GM19468 (cell line): ENCODE measurements around the gene GGCX.
A peak's percentile ranks its signal among the peaks of the same experiment; 100 is the strongest.
"Not testable (repeated sequence)": the region's sequence is repeated elsewhere in the genome, so short reads cannot be mapped to it uniquely, and the experiment has no call there.

Source experiments
- ATAC-seq: cut with Tn5 transposase; IDR thresholded peaks from one replicate; pipeline ENCODE4 v1.9.1; 2021; ENCODE audit warnings: mild to moderate bottlenecking, moderate library complexity, moderate number of reproducible peaks; ENCODE audit not compliant: unreplicated experiment; ENCODE audit errors: extremely low read depth

The GGCX gene

DNA sequence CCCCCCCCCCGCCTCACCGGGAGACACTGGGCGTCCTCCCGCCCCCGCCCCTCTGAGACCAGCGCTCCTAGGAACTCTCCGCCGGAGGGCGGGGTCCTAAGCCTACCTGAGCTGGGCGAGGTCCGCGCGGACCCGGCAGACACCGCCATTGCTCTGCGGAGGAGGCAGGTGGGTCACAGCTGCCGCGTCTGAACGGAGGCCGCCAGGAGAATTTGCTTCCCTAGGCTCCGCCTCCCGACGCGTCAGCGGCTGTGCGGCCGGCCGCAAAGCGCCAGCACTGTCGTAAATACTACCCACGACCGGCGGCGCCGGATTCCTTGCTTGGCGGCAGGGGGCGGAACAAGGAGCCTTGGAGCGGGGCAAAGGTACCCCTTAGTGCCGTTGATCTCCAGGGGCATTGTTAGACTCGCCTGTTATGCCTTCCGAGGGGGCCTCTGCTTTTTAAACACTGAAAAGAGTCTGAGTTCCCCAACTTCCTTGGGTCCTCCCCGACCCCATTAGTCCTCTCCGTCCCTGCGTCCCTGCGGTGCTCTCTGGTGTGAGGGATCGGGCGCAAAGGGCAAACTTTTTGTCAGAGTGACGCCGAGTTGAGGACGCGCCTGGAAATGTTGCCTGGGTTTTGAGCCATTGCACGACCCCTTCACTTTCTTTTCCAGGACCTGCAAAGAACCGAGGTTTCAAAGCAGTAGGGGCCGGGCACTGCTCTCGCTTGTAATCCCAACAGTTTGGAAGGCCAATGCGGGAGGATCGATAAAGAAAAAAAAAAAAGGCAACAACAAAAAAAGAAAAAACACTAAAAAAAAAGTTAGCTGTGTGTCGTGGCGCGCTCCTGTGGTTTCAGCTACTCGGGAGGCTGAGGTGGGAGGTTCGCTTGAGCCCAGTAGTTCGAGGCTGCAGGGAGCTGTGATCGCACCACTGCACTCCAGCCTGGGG, at the start of gene GGCX:
TSS of gene GGCX (minus strand) at position 214 of the 933 bp plus-strand sequence. CDS start at position 149, 65 bp downstream.
- ATAC-seq: peak; percentile 56

DNA sequence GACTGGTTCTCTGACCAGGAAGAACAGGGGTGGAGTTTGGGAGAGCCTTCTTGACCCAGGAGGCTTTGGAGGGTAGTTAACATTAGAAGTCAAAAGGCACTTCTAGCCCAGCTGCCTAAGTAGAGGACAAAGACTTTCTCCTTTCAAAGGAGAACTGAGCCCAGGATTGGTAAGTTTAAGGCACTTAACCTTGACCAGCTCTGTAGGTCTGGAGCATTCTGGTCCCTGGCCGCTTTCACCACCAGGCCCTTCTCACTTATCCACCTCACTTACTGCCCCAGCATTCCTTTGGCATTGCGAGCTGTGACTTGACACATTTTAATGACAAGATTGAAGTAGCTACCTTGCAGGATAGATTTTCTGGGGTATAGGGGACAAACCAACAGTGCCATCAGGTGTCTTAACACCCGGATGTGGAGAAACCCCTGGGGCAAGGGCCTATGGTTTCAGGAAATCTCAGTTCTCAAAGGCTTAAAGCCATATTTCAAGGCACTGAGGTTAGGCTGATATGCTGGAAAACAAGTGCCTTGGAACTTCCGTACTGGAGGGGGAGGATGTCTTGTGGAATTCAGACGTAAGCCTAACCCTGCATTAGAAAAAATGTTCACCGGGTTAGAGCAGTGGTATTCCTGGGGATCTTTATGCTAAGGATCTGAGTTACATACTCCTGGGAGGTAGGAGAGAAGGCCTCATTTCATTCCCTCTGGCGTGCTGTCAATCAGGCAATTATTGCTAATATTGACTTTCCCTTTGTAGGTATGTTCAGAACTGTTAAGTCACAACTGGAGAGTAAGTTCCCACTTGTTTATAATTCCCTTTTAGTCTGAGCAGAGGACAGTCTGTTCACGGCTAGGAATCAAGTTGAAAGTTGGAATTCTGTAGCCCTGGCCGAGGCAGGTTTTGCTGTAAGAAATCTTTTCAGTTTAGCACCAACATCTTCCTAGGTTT, 46.2 kb upstream of the GGCX start:
- no peak for ATAC-seq

DNA sequence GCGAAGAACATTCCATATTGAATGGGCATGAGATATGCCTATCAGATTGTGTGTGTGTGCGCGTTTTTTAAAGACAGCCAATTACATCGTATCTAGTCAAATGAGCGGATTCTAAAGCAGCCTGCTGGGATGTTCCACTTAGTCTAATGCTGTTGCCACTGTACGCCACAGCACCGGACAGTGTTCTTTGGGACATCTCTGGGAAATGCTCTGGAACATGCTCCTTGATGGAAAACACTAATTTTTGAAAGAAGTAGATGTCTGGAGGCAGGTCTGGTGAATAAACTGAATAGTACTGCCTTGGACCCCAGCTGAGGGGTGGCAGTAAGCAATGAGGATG, 44.8 kb upstream of the GGCX start:
- ATAC-seq: no peak

DNA sequence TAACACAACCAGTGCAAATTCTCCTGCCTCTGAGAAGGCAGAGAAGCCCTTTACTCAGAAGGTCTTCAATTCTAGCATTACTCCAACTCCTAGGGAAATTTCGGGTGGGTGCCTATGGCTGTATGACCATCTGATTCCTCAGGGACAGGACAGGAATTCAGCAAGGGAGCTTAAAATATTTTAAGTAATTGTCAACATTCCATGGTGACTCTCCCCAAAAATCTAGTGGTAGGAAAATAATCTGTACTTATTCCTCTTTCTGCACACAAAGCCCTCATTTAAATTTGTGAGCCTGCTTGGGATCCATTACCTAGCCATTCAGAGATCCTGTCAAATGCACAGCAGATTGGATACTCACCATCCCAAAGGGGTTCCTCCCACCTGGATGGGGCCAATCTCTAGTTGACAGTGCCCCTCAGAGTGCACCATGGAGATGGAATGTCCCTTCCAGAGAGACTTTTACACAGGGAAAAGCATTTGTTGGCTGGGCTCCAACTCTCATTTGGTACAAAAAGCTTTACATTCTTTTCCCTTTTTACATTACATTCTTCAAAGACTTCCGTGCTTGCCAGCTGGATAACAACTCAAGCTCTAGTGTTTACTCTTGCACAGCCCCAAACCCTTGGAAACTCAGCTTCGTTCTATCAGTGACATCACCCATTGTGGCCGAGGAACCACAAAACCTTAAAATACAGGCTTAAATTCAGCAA, 44.3 kb upstream of the GGCX start:
- no peak for ATAC-seq

DNA sequence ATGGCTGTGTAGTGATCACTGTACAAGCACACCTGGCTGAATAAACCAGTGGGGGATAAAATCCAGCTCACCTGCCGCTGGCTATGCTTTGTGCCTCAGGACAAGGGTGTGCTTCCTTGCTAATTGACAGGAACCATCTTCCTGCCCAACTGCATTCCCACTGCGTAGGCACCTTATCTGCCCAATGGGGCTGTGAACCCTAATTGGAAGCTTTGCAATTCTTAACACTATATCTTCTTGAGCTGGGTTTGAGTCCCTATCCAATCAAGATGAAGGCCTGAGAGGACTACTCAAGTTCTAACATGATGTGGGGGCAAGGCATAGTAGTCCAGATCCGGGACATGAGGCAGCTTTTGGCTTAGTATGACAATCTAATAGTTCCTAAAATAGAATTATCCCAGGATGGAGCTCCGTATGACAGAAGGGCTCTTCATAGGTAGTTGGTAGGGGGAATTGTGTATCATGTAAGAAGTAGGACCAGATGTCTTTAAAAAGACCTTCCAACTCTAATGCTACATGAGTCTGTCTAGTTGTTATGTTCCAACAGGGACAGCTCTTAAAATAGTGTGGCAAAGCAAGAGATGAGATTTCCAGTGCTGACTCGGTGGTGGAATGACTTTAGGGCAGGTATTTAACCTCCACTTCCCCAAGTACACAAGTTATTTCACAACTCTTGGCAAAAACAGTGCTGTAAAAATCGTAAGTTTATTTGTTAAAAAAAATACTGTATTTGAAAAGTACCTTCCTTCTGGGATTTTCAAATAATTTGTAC, 43.5 kb upstream of the GGCX start:
- no peak for ATAC-seq

DNA sequence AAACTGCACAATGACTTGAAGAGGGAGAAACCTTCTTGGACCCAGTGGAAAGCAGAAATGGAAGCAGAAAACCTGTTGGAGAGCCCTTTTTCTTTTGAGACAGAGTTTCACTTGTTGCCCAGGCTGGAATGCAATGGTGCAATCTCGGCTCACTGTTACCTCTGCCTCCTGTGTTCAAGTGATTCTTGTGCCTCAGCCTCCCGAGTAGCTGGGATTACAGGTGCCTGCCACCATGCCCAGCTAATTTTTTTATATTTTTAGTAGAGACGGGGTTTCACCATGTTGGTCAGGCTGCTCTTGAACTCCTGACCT, 42.8 kb upstream of the GGCX start:
- not testable (repeated sequence) for ATAC-seq

DNA sequence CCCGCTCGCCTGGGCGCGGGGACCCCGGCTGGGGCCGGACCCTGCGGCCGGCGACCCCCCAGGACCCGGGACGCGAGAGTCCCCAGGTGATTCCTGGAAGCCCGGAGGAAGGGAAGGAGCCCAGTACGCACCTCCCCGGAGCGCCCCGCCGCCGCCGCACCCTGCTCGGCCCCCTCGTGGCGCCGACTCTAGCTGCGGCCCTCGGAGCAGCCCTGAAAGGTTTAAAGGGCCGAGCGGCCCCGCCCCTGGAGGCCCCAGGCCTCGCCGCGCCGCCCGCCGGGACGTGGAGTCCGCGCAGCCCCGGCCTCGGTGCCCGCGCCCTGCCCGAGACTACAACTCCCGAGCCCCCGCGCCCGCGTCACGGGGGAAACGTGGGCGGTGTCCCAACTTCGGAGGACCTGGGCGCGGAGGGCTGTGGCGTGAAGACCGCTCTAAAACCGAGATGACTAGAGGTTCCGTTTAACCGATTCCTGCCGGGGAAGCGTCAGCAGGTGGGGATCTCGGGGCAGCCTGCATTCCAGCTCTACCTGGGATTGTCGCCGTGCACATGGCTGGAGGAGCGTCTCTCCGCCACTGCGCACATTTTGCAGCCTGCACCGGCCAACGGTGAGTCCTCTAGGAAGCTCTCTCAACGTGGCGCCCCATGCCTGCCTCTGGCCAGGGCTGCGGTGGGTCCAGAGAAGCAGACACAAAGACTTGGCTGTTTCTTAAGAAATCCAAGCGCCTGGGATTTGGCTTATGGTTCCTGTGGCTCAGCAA, 41.4 kb upstream of the GGCX start, which contains the start of gene TMEM150A:
TSS of gene TMEM150A (minus strand) at position 223 of the 759 bp plus-strand sequence. CDS start 750 bp downstream, outside the sequence.
- ATAC-seq: peak; percentile 90

DNA sequence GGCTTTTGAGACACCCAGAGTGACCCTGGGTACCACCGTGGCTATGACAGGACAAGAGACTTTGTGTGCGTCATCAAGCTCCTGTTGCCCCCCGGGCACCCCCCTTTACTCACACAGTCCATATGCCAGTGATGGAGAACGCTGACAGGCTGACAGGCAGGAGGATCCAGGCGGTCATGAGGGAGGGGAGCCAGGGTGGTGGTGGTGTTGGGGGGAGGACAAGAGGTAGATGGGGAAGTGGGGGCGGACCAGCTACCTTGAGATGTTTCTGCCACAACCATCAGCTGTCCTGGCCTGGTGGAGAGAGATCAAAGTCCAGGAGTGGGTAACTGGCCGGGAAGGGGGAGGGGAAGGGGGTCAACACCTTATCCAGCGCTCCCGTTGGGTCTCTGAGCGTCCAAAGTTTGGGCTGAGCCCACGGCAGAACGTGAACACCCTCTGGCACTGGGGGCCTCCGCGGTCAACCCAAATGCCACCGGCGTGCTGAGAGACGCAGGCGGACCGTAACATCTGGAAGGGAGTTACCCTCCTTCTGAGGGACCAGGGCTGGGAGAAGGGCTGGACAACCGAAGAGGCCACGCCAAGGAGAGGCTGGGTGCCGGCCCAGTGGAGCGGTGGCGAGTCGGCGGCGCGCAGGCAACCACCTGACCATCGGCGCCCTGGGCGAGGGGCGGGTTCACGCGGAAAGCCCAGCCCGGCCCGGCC, 40.6 kb upstream of the GGCX start:
- peak; percentile 9 for ATAC-seq

DNA sequence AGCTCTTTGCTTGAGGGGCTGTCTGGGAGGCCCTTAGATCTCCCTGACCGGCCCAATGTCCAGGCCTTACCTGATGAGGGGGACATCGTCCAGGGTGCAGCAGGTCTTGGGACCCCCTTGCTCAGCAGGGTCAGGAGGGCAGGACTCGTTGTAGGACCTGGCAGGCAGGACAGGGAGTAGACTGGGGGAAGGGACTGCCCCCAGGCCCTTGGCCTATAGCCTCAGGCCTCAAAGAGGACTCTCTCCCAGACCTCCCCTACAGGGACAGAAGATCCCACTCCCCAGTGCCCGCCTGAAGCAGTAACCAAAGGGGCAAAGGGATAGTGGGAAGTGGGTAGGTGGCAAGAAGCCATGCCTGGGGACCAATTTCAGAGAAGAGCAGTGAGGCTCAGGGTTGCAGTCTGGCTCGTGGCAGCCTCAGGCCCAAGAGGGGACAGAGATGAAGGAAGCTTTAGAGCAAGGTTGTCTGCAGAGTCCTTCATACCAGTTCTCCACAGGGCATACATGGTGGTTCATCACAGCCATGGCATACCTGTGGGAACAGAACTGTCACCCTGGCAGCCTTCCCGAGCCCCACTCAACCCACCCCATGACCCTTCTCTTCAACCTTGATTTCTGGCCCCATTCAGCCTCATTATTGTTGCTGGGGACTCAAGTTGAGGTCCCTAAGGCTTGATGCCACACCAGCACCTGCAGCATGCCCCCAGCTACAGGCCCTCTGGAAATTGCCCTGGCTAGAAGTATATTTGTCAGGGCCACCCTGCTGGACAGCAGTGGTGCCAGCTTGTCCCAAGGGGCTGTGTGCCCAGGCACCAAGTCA, 39.9 kb upstream of the GGCX start:
- no peak for ATAC-seq

DNA sequence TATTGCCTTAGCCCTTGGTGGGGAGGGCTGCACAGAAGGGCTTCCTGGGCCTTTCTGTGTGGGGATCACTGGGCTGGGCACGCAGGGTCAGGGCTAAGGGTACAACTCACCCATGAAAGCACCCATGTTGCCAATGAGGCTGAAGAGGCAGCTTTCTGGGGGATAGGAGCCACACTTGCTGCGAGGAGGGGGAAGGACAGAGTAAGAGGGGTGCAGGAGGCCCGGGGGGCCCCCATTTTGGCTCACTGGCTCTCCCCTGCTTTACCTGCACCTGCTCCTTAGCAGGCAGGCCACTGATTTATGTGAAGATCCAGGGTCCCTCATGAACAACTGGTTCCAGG, 38.9 kb upstream of the GGCX start:
- no peak for ATAC-seq

DNA sequence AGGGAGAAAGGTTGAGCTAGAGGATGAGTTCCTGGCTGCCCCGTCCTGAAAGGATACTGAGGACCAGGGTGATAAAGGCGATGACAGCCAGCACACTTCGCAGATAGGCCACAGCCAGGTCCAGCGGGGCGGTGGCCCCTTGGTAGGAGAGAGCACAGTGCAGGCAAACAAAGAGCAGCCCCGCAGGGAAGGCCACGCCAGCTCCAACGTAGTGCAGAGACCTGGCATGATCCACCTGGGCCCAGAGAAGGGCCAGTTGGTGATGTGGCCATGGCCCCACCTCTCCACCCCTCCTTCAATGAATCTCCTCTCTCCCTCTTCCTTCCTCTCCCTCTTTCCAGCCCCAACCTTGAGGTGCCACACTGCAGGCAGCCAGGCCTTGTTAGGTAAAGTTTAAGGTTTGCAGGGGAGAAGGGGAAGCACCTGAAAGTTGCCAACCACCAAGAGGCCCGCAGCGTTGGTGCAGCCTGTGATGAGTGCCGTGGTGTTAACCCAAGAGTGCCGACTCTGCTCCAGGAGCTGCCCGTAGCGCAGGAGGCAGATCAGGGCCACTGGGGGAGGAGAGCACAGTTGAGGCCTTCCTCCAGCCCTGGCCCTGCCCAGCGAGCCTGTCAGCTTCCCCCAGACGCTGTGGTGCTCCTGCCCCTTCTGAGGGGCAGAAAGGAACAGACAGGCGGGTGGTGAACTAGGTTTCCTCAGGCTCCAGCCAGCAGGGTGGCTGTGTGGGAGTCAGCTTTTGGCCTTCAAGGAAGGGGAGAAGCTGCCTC, 38.4 kb upstream of the GGCX start:
- no peak for ATAC-seq

DNA sequence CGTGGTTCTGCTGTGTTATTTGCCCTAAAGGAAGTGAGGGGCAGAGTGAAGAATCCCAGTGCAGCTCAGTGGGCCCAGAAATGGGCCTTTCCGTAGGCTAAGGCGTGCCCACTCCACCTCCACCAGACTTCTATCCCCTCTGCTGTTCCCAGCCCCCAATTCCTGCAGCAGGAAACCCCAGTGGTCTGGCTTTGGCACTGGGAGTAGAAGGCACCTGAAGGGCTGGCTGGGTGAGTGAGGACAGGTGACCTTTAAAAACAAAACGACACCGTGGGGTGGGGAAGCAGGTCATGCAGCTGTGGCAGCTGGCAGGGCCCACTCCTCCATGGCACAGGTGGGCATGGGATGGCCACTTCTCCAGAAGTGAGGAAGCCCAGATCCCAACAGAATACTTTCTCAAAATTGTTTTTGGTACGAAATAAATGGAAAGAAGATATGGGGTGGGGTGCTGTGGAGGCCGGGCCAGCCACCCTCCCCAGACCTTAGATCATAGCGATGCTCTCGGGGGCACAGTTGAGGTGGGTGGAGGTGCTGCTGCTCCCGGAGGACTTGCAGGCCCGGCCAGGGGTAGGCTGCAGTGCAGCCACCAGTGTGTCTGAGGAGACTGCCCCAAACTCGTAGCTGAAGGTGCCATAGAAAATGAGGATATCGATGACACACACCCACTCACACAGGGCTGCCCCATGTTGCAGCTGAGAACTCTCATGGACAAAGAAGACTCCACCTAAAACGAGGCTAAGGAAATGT, 37.5 kb upstream of the GGCX start:
- no peak for ATAC-seq

DNA sequence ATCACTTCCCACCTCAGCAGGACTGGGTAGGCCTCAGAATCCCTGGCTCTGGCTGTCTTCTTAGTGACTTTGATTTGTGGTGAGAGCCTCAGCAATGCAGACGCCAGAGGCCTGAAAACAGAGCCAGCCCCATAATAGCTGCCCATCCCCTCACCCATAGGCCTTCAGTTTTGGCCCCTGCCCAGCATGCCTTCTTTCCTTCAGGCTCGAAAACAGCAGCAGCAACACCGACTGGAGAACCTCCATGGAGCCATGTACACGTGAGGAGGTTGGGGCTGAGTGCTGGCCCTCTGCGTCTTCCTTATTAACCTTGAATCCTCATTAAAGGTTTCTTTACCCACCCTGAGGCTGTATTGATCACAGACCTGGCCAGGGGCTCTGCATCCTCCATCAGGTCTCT, 35.9 kb upstream of the GGCX start:
- ATAC-seq: no peak

DNA sequence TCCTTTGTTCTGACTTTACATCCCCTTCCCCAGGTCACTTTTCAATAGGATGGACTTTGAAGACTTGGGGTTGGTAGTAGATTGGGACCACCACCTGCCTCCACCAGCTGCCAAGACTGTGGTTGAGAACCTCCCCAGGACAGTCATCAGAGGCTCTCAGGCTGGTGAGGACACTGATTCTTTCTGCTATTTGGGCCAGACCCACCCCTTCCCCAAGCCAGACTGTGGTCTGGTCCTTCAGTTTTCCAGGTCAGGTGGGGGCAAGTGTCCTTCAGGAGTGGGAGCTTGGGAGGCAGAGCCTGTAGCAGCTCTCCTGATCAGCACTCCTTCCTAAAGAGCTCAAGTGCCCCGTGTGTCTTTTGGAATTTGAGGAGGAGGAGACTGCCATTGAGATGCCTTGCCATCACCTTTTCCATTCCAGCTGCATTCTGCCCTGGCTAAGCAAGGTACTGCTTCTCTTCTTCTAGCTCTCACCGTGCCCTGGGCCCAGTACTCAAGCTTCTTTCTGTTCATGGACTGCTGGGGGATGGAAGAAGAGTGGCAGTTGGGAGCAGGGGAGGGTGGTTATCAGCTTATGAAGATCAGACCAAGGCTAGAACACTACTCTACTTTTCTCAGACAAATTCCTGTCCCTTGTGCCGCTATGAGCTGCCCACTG, 35.3 kb upstream of the GGCX start:
- ATAC-seq: no peak

DNA sequence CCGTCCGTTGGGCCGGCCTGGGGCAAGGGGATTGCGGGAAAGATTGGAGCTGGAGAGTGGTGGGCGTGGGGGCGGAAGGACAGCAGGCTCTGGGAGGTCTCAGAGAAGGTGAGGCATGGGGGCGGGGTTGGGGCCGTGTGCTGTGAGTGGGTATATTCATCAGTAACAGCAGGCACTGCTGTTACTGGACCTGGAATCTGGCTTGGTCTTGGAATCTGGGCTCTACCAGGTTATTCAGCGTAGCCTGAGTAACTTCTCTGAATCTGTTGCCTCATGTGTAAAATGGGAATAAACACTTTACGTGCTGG, 34.7 kb upstream of the GGCX start:
- no peak for ATAC-seq
